ENCODE measurements around the gene OAS2.
A peak's percentile ranks its signal among the peaks of the same experiment; 100 is the strongest.

The OAS2 gene

DNA sequence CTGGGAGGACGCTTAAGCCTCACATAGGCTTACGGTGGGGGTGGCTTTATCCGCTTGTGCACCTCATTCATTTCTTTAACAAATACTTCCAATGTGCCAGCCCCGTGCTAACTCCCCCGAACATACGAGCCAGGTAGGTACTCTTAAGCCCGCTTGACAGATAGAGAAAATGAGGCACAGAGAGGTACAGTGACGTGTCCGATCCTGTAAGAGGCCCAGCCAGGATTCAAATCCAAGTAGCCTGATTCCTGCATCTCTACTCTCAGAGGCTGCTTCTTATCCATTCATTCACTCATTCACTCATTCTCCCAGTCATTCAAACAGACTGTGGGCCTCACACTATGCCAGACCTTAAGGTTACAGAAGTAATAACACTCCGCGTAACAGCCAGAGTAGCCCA lies 39.6 kb upstream of the OAS2 start:
- Histone ChIP-seq H3K27ac (ENCODE audit: low read depth, low read length) (peak overlapping the region; percentile 26; the same call in 1 of the 2 replicates), H4K20me1 (ENCODE audit: low read depth, low read length) (no peaks in the 10 kb centered on the region), H3K9me3 (ENCODE audit: insufficient read depth, low read length) (no peaks in the 10 kb centered on the region), H3K27me3 (ENCODE audit: low read length) (no peaks in the 10 kb centered on the region), H3K79me2 (ENCODE audit: insufficient read depth, low read length) (no peaks in the 10 kb centered on the region), H3K36me3 (ENCODE audit: low read length) (no peaks in the 10 kb centered on the region), H3K4me3 (ENCODE audit: insufficient read depth, low read length, poor library complexity, severe bottlenecking) (peak overlapping the region; percentile 35), H3K9me2 (replicated peaks; ENCODE audit: insufficient read depth, low read length) (no peaks in the 10 kb centered on the region), H3K9ac (ENCODE audit: low read length) (peak overlapping the region; percentile 48), H3K4me2 (ENCODE audit: low read depth, low read length, poor library complexity, severe bottlenecking) (peak overlapping the region; percentile 63), H2AFZ (ENCODE audit: low read depth, low read length, severe bottlenecking) (peak overlapping the region; percentile 35), H3F3A (ENCODE audit: insufficient read depth) (no peaks in the 10 kb centered on the region)
- no peak for TF ChIP-seq EZH2phosphoT487 (conservative IDR thresholded peaks at IDR 0.05; ENCODE audit: low read length)
- TF ChIP-seq CTCF (IDR thresholded peaks at IDR 0.05; ENCODE audit: insufficient read depth, low read length, poor library complexity, severe bottlenecking): no peak

DNA sequence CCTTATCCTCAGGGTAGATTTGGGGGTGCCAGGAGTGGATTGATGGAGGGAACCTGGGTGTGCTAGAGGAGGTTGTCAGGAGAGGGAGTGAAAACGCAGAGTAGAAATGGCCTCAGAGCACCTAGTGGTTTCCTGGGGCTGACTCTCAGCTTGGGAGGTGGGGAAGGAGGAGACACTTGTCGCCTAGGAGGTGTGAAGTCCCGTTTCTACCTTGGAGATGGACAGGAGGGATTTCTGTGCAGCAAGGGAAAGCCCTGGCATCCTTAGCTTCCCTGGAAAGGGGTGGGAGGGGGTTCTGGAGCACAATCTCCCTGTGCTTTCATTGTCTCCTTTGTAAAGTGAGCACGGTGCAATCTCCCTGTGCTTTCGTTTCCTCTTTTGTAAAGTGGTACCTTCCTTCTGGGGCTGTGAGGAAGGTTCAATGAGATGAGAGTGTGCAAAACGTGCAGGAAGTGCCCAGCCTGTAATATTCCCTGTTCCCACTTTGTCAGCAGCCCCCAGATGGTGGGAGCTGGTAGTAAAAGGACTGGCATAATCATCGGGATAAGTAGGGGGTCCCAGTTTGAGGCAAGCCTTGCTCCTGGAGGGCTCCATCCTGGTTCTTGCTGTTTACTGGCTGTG lies 38.4 kb upstream of the OAS2 start:
- peak overlapping the region; percentile 77 for H3K27ac ChIP-seq (ENCODE audit: low read depth, low read length)
- TF ChIP-seq CTCF (IDR thresholded peaks at IDR 0.05; ENCODE audit: insufficient read depth, low read length, poor library complexity, severe bottlenecking): no peak
- no peak for TF ChIP-seq EZH2phosphoT487 (conservative IDR thresholded peaks at IDR 0.05; ENCODE audit: low read length)
- H3K4me3 ChIP-seq (ENCODE audit: insufficient read depth, low read length, poor library complexity, severe bottlenecking): peak overlapping the region; percentile 25
- H3K4me2 ChIP-seq (ENCODE audit: low read depth, low read length, poor library complexity, severe bottlenecking): peak overlapping the region; percentile 63
- peak overlapping the region; percentile 3 for H2AFZ ChIP-seq (ENCODE audit: low read depth, low read length, severe bottlenecking)
- no peaks in the 10 kb centered on the region for H3K27me3 ChIP-seq (ENCODE audit: low read length)
- H3K9me2 ChIP-seq (replicated peaks; ENCODE audit: insufficient read depth, low read length): no peaks in the 10 kb centered on the region
- H3K79me2 ChIP-seq (ENCODE audit: insufficient read depth, low read length): no peaks in the 10 kb centered on the region
- H3K36me3 ChIP-seq (ENCODE audit: low read length): no peaks in the 10 kb centered on the region
- H3K9me3 ChIP-seq (ENCODE audit: insufficient read depth, low read length): no peaks in the 10 kb centered on the region
- no peaks in the 10 kb centered on the region for H3F3A ChIP-seq (ENCODE audit: insufficient read depth)
- H3K9ac ChIP-seq (ENCODE audit: low read length): peak overlapping the region; percentile 48
- no peaks in the 10 kb centered on the region for H4K20me1 ChIP-seq (ENCODE audit: low read depth, low read length)

DNA sequence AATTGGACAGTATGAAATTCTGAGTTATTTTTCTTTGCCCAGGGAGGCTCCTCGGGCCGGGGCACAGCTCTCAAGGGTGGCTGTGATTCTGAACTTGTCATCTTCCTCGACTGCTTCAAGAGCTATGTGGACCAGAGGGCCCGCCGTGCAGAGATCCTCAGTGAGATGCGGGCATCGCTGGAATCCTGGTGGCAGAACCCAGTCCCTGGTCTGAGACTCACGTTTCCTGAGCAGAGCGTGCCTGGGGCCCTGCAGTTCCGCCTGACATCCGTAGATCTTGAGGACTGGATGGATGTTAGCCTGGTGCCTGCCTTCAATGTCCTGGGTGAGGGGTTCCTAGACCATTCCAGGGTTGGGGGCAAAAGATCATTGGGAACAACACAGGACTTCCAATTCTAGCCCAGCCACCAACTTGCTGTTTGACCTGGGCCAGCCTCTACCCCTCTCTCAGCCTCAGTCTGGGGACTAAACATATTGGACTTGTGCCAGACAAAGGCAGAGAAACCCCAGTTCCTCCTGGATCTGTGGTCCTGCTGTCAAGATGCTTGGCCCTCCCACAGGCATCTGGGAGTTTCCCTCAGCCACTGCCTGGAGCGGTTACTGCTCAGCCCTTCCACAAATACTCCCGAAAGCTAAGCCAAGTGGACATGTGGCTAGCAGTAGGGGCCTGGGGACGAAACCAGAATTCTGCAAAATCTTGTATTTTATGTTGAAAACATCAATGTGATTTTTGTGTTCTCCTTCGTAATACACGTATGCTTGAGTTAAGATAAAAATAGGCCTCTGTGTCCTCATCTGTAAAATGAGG lies 36.6 kb upstream of the OAS2 start:
- Histone ChIP-seq H3F3A (ENCODE audit: insufficient read depth) (no peaks in the 10 kb centered on the region), H3K9ac (ENCODE audit: low read length) (no peak overlapping the region), H3K4me3 (ENCODE audit: insufficient read depth, low read length, poor library complexity, severe bottlenecking) (no peak overlapping the region), H3K79me2 (ENCODE audit: insufficient read depth, low read length) (no peaks in the 10 kb centered on the region), H3K27me3 (ENCODE audit: low read length) (no peaks in the 10 kb centered on the region), H2AFZ (ENCODE audit: low read depth, low read length, severe bottlenecking) (no peak overlapping the region), H4K20me1 (ENCODE audit: low read depth, low read length) (no peaks in the 10 kb centered on the region), H3K36me3 (ENCODE audit: low read length) (no peaks in the 10 kb centered on the region), H3K9me3 (ENCODE audit: insufficient read depth, low read length) (no peaks in the 10 kb centered on the region), H3K4me2 (ENCODE audit: low read depth, low read length, poor library complexity, severe bottlenecking) (no peak overlapping the region), H3K9me2 (replicated peaks; ENCODE audit: insufficient read depth, low read length) (no peaks in the 10 kb centered on the region), H3K27ac (ENCODE audit: low read depth, low read length) (no peak overlapping the region)
- TF ChIP-seq EZH2phosphoT487 (conservative IDR thresholded peaks at IDR 0.05; ENCODE audit: low read length): no peak
- no peak for TF ChIP-seq CTCF (IDR thresholded peaks at IDR 0.05; ENCODE audit: insufficient read depth, low read length, poor library complexity, severe bottlenecking)

All from SU-DHL-6 (cell line).